Hepatocyte (in vitro differentiated cells): ENCODE data around the gene SLC17A1.

Experiments
- EZH2 ChIP-seq: fragments of 200-600 bp; sonication (generic); IDR thresholded peaks from 2 replicates; pipeline ENCODE4 v1.6.1; 2016; ENCODE audit warnings: antibody characterized with exemption, mild to moderate bottlenecking, borderline replicate concordance
- EZH2phosphoT487 ChIP-seq: fragments of 200-600 bp; sonication (generic); IDR thresholded peaks from one replicate; pipeline ENCODE4 v1.6.1; 2018; ENCODE audit warnings: antibody characterized with exemption, mild to moderate bottlenecking, low read depth, moderate library complexity; ENCODE audit not compliant: unreplicated experiment, severe bottlenecking
- TF ChIP-seq, protein P1 (sequence below): fragments of 200-600 bp; sonication (generic); IDR thresholded peaks from 2 replicates; pipeline ENCODE4 v1.5.1; 2016; ENCODE audit warnings: antibody characterized with exemption, mild to moderate bottlenecking; ENCODE audit not compliant: poor library complexity

DNA sequence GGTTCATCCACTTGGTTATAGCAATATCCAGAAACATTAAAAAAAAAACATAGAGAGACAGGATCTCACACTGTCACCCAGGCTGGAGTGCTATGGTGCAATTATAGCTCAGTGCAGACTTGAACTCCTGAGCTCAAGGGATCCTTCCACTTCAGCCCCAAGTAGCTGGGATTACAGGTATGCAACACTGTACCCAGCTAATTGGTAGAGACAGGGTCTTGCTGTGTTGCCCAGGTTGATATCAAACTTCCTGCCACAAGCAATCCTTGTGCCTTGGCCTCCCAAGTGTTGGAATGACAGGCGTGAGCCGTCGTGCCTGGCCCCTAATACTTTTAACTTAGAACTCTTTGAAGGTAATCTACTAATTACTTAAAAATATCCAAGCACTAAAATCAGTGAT is 818 bp upstream of the SLC17A1 start:
- TF ChIP-seq, protein P1, sequence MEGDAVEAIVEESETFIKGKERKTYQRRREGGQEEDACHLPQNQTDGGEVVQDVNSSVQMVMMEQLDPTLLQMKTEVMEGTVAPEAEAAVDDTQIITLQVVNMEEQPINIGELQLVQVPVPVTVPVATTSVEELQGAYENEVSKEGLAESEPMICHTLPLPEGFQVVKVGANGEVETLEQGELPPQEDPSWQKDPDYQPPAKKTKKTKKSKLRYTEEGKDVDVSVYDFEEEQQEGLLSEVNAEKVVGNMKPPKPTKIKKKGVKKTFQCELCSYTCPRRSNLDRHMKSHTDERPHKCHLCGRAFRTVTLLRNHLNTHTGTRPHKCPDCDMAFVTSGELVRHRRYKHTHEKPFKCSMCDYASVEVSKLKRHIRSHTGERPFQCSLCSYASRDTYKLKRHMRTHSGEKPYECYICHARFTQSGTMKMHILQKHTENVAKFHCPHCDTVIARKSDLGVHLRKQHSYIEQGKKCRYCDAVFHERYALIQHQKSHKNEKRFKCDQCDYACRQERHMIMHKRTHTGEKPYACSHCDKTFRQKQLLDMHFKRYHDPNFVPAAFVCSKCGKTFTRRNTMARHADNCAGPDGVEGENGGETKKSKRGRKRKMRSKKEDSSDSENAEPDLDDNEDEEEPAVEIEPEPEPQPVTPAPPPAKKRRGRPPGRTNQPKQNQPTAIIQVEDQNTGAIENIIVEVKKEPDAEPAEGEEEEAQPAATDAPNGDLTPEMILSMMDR: no peak
- TF ChIP-seq EZH2phosphoT487 (no peak), EZH2 (no peak)
